Bone marrow (tissue), 2 donors: ENCODE results near the gene AMN.

ENCODE experiments used
- DNase-seq, 2 donors: peaks; one replicate each; lab custom pipeline; 2025; lab: John Stamatoyannopoulos, UW

AMN gene

GRCh38 chr14:102943979-102944378, 21.5 kb downstream of the AMN start:
- DNase-seq, result no peak

GRCh38 chr14:102944448-102945330, 22.2 kb downstream of the AMN start:
- DNase-seq, result no peak

GRCh38 chr14:102945346-102946130, 23.1 kb downstream of the AMN start:
- DNase-seq, result no peak

GRCh38 chr14:102947321-102948103, 25.0 kb downstream of the AMN start:
- DNase-seq, result no peak

GRCh38 chr14:102948698-102949061, 26.2 kb downstream of the AMN start:
- no peak for DNase-seq

GRCh38 chr14:102949062-102949800, 26.8 kb downstream of the AMN start:
- peak in 1 of 2 donors; percentile 39 for DNase-seq

- DNase-seq, result no peak
Measured at GRCh38 chr14:102949801-102950451, 27.5 kb downstream of the AMN start.

GRCh38 chr14:102951034-102951433, 28.6 kb downstream of the AMN start:
- DNase-seq, result no peak

- no peak for DNase-seq
Measured at GRCh38 chr14:102951799-102952198, 29.3 kb downstream of the AMN start.

GRCh38 chr14:102952276-102952675, 29.8 kb downstream of the AMN start:
- DNase-seq, result no peak

GRCh38 chr14:102953100-102953499, 30.6 kb downstream of the AMN start:
- DNase-seq, result no peak

GRCh38 chr14:102954081-102954789, 31.8 kb downstream of the AMN start:
- DNase-seq, result no peak

GRCh38 chr14:102955636-102956408, 33.4 kb downstream of the AMN start:
- no peak for DNase-seq

GRCh38 chr14:102957222-102957621, 34.8 kb downstream of the AMN start:
- no peak for DNase-seq

- DNase-seq, result no peak
Measured at GRCh38 chr14:102958461-102958860, 36.0 kb downstream of the AMN start.

GRCh38 chr14:102962111-102962627, 39.7 kb downstream of the AMN start:
- DNase-seq, result no peak

GRCh38 chr14:102964152-102964730, 41.8 kb downstream of the AMN start:
- no peak for DNase-seq

GRCh38 chr14:102965282-102965681, 42.8 kb downstream of the AMN start:
- DNase-seq, result no peak
